GM19468 (cell line): Measurements from ENCODE around the gene ZNF764.

Experiments
- ATAC-seq: cut with Tn5 transposase; IDR thresholded peaks from one replicate; pipeline ENCODE4 v1.9.1; 2021; ENCODE audit warnings: mild to moderate bottlenecking, moderate library complexity, moderate number of reproducible peaks; ENCODE audit not compliant: unreplicated experiment; ENCODE audit errors: extremely low read depth

Gene ZNF764

GRCh38 chr16:30570636-30571444 lies 12.7 kb upstream of the ZNF764 start:
- ATAC-seq = no peak

DNA sequence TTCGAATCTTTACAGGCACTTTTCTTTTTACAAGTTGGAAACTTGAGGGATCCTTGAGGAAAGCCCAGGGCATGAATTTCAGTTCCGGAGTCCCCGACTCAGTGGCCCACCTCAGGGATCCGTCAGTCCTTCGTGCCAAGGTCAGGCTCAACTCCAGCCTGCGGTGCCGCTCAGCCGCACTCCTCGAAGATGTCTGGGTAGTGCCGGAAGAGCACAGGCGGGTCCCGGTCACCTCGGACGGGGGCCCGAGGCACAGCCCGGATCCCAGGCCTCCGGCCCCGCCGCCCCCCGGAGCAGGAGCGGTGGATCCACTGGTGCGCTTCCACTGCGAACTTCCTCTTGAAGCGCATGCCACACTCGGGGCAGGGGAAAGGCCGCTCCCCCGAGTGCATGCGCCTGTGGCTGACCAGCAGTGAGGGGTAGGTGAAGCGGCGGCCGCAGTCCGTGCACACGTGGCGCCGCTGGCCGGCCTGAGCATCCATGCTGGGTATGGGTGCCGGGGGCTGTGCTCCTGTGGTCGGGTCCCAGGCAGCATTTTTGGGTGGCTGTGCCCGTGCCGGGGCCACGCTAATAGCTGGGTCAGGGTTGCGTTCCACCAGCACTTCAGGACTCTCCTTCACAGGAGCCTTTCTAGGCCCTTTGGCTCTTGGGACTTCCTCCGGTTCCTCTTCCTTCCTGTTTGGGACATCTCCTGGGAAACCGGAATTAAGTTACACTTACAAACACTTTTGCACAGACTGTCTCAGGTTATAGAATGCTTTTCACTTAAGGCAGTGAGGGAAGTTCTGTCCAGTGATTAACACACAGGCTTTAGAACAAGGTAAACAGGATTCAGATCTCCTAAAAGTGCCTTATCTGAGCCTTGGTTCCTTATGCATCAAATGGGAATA lies 11.8 kb upstream of the ZNF764 start:
- no peak for ATAC-seq

DNA sequence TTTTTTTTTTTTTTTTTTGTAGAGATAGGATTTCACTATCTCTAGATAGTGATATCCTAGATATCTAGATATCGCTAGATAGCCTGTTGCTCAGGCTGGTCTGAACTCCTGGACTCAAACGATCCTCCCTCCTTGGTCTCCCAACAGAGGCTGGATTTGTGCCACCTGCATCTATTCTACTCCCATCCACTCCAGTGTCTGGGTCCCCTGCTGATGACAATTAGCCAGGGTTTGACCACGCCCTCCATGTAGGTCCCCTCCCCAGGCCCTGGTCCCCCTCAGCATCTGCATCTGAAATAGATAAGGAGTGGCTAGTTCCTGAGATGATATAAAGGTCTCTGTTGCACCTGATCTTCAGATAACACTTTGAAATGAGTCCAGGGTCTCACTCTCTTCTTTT lies 11.1 kb upstream of the ZNF764 start:
- no peak for ATAC-seq

- ATAC-seq = peak; percentile 6
These were observed 9.9 kb upstream of the ZNF764 start for GRCh38 chr16:30567991-30568638.

GRCh38 chr16:30567160-30567990 lies 9.2 kb upstream of the ZNF764 start:
- ATAC-seq = no peak

DNA sequence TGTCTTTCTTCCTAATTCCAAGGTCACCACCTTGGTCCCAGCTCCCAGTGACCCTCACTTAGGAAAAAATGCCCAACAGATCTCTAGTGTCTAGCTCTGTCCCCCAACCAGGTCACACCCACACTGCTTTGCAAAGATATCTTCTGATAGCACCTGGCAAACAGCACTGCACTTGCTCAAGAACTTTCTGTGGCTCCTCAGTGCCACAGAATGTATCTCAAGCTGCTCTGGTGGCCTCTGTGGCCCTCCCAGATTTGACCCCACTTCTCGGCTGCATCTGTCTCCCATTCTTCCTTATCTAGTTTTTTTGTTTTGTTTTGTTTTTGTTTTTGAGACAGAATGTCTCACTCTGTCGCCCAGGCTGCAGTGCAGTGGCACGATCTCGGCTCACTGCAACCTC lies 8.4 kb upstream of the ZNF764 start:
- ATAC-seq = no peak

DNA sequence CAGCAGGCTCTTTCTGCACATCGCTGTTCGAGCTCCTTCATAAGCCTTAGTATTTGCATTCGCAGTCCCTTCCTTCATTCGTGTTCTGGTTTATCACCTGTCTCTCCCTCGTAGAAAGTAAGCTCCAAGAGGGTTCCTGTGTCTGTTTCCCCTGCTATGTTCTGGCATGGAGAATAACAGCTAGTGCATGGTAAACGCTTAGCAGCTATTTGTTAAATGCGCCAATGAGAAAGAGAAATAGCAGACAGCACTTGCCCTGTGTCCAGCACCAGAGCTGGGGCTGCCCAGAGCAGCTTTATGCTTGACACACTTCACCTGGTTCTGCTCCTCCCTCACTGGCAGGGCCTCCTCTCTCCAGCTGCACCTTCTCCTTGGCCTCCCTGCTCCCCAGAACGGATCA lies 7.8 kb upstream of the ZNF764 start:
- no peak for ATAC-seq

GRCh38 chr16:30565526-30565925 lies 7.4 kb upstream of the ZNF764 start:
- no peak for ATAC-seq

GRCh38 chr16:30562021-30562420 lies 3.8 kb upstream of the ZNF764 start:
- ATAC-seq = no peak

GRCh38 chr16:30561089-30561816 lies 3.1 kb upstream of the ZNF764 start:
- no peak for ATAC-seq

GRCh38 chr16:30559690-30560089 lies 1.5 kb upstream of the ZNF764 start:
- no peak for ATAC-seq

DNA sequence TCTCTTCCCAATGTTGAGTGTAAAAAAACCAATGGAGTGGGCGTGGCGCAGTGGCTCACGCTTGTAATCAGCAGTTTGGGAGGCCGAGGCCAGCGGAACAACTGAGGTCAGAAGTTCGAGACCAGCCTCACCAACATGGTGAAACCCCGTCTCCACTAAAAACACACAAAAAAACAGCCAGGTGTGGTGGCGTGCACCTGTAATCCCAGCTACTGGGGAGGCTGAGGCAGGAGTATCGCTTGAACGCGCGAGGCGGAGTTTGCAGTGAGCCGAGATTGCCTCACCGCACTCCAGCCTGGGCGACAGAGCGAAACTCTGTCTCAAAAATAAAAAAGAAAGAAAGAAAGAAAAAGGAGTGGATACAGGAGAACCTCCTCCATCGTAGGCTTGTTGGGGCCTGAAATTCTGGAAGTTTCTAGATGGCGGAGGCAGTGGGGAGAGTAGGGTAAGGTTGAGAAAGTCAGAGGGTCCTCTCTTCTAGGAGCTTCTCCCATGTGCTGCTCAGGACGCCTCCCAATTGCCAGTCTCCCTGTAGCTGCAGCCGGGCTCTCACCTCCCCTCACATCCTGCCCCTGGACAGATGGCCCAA lies 709 bp upstream of the ZNF764 start:
- no peak for ATAC-seq

GRCh38 chr16:30557707-30557956 lies 542 bp downstream of the ZNF764 start:
- no peak for ATAC-seq

GRCh38 chr16:30556125-30556473 lies 2.1 kb downstream of the ZNF764 start:
- no peak for ATAC-seq

DNA sequence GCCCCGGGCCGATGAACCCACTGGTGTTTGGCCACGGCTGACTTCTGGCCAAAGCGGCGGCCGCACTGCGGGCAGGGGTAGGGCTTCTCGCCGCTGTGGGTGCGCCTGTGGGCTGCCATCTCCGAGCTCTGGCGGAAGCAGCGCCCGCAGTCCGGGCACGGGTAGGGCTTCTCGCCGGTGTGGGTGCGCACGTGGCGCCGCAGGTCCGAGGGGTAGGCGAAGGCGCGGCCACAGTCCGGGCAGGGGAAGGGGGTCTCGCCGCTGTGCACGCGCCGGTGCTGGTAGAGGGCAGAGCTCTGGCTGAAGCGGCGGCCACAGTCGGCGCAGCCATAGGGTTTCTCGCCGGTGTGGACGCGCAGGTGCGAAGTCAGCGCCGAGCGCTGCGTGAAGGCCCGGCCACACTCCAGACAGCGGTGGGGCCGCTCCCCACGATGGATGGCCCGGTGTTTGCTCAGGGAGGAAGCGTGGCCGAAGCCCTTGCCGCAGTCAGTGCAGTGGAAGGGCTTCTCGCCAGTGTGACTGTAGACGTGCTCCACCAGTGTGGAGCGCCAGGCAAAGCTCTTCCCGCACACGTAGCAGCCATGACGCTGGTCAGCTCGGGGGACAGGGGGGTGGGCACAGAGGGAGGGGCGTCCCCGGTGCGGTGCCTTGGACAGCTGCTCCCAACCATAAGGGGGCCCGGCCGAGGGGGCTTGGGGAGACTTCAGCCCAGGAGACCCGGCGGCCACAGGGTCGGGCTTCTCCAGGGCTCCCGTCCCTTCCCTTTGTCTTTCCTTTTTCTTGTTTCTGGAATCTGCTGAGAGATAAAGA lies 2.7 kb downstream of the ZNF764 start:
- ATAC-seq = no peak

- ATAC-seq = no peak
These were observed 3.4 kb downstream of the ZNF764 start for GRCh38 chr16:30554557-30555314.

DNA sequence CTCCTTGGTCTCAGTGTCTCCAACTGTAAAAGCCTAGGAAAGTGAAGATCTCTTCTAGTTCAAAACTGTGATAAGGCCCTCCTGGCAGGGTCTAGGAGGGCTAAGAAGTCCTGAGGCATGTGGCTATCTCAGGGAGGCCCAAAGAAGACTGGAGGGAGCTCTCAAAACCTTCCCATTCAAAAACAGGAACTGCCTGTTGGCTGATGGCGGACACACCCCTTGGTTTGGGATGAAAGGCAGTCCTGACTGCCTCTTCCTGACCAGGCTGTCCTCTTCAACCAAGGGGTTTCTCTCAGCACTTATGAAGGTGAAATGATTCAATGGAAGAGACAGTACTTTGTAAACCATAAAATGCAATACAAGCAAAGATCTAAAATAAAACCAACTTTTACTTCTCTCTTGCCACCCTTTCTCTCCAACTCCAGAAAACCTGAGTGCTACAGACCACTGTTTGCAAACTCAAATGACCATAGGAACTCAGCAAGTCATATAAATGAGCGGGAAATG lies 4.7 kb downstream of the ZNF764 start:
- ATAC-seq = no peak

- no peak for ATAC-seq
These were observed 5.2 kb downstream of the ZNF764 start for GRCh38 chr16:30552956-30553355.
